GM12891 (cell line): ENCODE results near the gene ZNF879.

Experiments used
- PAX5 ChIP-seq: IDR thresholded peaks from 2 replicates; pipeline ENCODE4 v1.6.1; 2011; ENCODE audit warnings: low read length, moderate library complexity, mild to moderate bottlenecking; ENCODE audit not compliant: insufficient read depth, severe bottlenecking
- POLR2A ChIP-seq: IDR thresholded peaks from 2 replicates; pipeline ENCODE4 v1.6.1; 2011; ENCODE audit warnings: low read depth, low read length, control low read depth
- POLR2AphosphoS5 ChIP-seq: IDR thresholded peaks from 2 replicates; pipeline ENCODE4 v1.6.1; 2011; ENCODE audit warnings: low read depth, low read length, control low read depth
- POU2F2 ChIP-seq: IDR thresholded peaks from 2 replicates; pipeline ENCODE4 v1.6.1; 2011; ENCODE audit warnings: low read depth, mild to moderate bottlenecking, control low read depth, low read length, moderate library complexity
- SPI1 ChIP-seq: IDR thresholded peaks from 2 replicates; pipeline ENCODE4 v1.6.1; 2011; ENCODE audit warnings: low read depth, low read length, control low read depth
- TAF1 ChIP-seq: IDR thresholded peaks from 2 replicates; pipeline ENCODE4 v1.6.1; 2011; ENCODE audit warnings: low read depth, low read length, control low read depth

DNA sequence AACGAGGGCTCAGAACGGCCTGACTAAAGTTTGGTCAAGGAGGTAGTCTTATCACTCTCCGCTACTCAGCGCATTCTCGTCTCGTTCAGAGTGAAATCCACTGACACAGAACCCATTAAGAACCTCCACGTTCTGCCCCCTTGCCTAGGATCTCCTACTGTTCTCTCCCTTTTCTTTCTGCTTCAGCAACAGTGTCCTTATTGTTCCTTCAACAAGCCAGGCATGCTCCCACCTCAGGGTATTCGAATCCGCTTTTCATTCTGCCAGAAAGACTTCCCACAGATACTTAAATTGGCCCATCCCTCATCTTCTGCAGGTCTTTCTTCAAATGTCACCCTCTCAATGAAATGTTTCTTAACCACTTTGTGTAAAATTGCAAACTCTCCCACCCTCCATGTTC lies 32.2 kb downstream of the ZNF879 start:
- TF ChIP-seq POLR2A, result no peak
- TF ChIP-seq POLR2AphosphoS5, result no peak
- no peak for TF ChIP-seq SPI1
- no peak for TF ChIP-seq TAF1
- no peak for TF ChIP-seq PAX5
- TF ChIP-seq POU2F2, result no peak
